GM21717 (cell line): ENCODE measurements around the gene TARBP2.

Experiments
- ATAC-seq: cut with Tn5 transposase; IDR thresholded peaks from one replicate; pipeline ENCODE4 v1.9.1; 2021; ENCODE audit warnings: mild to moderate bottlenecking, moderate library complexity; ENCODE audit not compliant: unreplicated experiment

Gene TARBP2

DNA sequence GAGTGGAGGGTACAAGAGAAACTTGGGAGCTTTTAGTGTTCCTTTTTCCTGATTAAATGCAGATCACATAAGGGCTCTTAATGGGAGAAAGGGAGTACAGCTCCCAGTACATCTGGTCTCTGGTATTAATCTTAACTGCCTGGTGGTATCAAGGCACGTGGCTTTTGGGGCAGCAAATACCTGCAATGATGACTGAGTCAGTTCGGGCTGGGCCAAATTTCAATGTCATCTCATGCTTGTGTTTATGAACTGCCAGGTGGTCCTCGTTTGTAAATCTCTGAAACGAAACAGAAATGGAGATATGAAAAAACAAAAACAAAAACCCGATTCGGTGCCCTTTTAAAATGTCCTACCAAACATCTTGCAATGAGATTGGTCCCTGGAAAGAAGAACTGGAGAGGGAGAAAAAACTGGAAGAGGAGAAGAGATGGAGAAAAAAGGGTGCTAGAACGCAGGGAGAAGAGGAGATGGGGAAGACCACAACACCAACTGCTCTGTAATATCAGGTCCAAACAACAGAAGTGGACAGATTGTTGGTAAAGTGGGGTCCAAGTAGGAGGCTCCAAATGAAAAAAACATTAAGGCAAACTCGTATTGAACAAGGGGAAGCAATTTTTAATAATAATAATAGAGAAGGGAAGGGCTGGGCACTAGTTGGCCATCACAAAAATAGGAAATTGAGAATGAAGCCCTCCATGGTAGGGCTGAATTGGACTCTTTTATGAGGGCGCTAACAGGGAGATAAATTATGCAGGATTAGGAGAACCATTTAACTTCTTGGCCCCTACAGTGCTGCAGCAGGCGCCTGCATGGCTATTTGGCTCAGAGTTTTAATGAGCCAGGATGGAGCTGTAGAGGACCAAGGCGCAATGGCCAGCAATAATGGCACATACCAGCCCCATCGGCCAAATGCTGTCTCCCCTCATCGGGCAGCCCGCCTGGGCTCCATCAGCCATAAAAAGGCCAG is 51.6 kb downstream of the TARBP2 start:
- ATAC-seq: no peak
